GM12878 (cell line): ENCODE data around the gene SMARCC2. TPM values are rescaled to one million over a fixed set of nuclear protein-coding genes. Genes with fewer than 3 reads are reported as not detected.

Experiments used
- ATAC-seq: fragments of 200-7000 bp; cut with Tn5 transposase; 3 replicates; pipeline ENCODE4 v1.9.1; 2020; ENCODE audit warnings: mild to moderate bottlenecking, moderate library complexity
- BruUV-seq: library from RNA; stranded (reverse); fragments of 400-500 nt; replicated peaks from 2 replicates; lab custom pipeline; 2021; lab: Mats Ljungman, UMichigan
- CTCF ChIA-PET: fragments of 300-600 bp; sonication (Branson Sonifier 250); formaldehyde crosslinking; extraction: SDS; loops from one replicate; lab custom pipeline; 2021; ENCODE audit warnings: inconsistent platforms; lab: Yijun Ruan, JAX
- POLR2A ChIA-PET: fragments of 350-600 bp; formaldehyde crosslinking; extraction: SDS; loops from one replicate; lab custom pipeline; 2021; ENCODE audit warnings: inconsistent platforms; lab: Charles Lee
- RAD21 ChIA-PET: fragments of 300-600 bp; sonication (Branson Sonifier 250); formaldehyde crosslinking; loops from one replicate; lab custom pipeline; 2023; ENCODE audit warnings: antibody characterized with exemption; ENCODE audit not compliant: unreplicated experiment; lab: Charles Lee
- SMC1A ChIA-PET: fragments of 300-600 bp; sonication (Branson Sonifier 250); formaldehyde crosslinking; loops from one replicate; lab custom pipeline; 2023; ENCODE audit not compliant: unreplicated experiment, uncharacterized antibody; lab: Charles Lee
- DNase-seq: peaks from one replicate; pipeline ENCODE4 v3.0.0-alpha.2; 2011; ENCODE audit warnings: low read depth, low spot score
- FAIRE-seq: peaks from 3 replicates; lab custom pipeline; 2011; peaks lifted over from hg19 to GRCh38; lab: Jason Lieb, UNC
- H2AFZ ChIP-seq: 2 replicates; pipeline ENCODE4 v1.6.0; 2011; ENCODE audit warnings: low read depth, low read length, control low read depth; ENCODE audit not compliant: control insufficient read depth
- H3K27ac ChIP-seq: 2 replicates; pipeline ENCODE4 v1.5.1; 2011; ENCODE audit warnings: control low read depth; ENCODE audit not compliant: control insufficient read depth, insufficient read depth
- H3K27me3 ChIP-seq, 2 experiments: replicated peaks in 1 of 2; 2 replicates each; pipeline versions ENCODE4 v1.6.0 to v1.6.1; 2011; ENCODE audit warnings: low read length in 1 of 2; ENCODE audit not compliant: control insufficient read depth in 2 of 2, insufficient read depth in 2 of 2
- H3K36me3 ChIP-seq, 2 experiments: 2 replicates each; pipeline ENCODE4 v1.5.1; 2011; ENCODE audit warnings: low read length in 1 of 2; ENCODE audit not compliant: control insufficient read depth in 2 of 2, insufficient read depth in 2 of 2
- H3K4me1 ChIP-seq: 2 replicates; pipeline ENCODE4 v1.6.1; 2011; ENCODE audit warnings: mild to moderate bottlenecking, low read length, moderate library complexity, mixed read lengths; ENCODE audit not compliant: control insufficient read depth, insufficient read depth
- H3K4me2 ChIP-seq: 2 replicates; pipeline ENCODE4 v1.6.0; 2011; ENCODE audit warnings: control low read depth; ENCODE audit not compliant: control insufficient read depth, insufficient read depth
- H3K4me3 ChIP-seq: fragments of 200-600 bp; sonication (generic); 2 replicates; pipeline ENCODE4 v1.5.1; 2016
- H3K79me2 ChIP-seq: 2 replicates; pipeline ENCODE4 v1.6.0; 2011; ENCODE audit warnings: low read length; ENCODE audit not compliant: control insufficient read depth, insufficient read depth
- H3K9ac ChIP-seq: 2 replicates; pipeline ENCODE4 v1.8.0; 2011; ENCODE audit warnings: low read length, control low read depth, mixed read lengths; ENCODE audit not compliant: control insufficient read depth, insufficient read depth
- H3K9me3 ChIP-seq: replicated peaks from 3 replicates; pipeline ENCODE4 v1.5.1; 2011; ENCODE audit warnings: mild to moderate bottlenecking, low read length; ENCODE audit not compliant: control insufficient read depth, insufficient read depth
- H4K20me1 ChIP-seq: 2 replicates; pipeline ENCODE4 v1.6.0; 2011; ENCODE audit not compliant: control insufficient read depth, insufficient read depth
- CHD2 ChIP-seq: IDR thresholded peaks from 2 replicates; pipeline ENCODE4 v1.6.1; 2011; ENCODE audit warnings: low read depth, low read length, improper control_type of control experiment, borderline replicate concordance
- CREB1 ChIP-seq: IDR thresholded peaks from 2 replicates; pipeline ENCODE4 v1.6.1; 2012; ENCODE audit warnings: low read depth, mild to moderate bottlenecking, inconsistent platforms
- MEF2A ChIP-seq: IDR thresholded peaks from 2 replicates; pipeline ENCODE4 v1.6.1; 2011; ENCODE audit warnings: low read depth, mild to moderate bottlenecking, low read length, moderate library complexity; ENCODE audit not compliant: insufficient read depth
- NFIC ChIP-seq: IDR thresholded peaks from 2 replicates; pipeline ENCODE4 v1.6.1; 2012; ENCODE audit warnings: low read depth, mild to moderate bottlenecking, inconsistent platforms, low read length, moderate library complexity
- NRF1 ChIP-seq: conservative IDR thresholded peaks from 2 replicates; pipeline ENCODE4 v1.6.1; 2011; ENCODE audit warnings: mild to moderate bottlenecking, low read depth, low read length, improper control_type of control experiment
- RAD51 ChIP-seq: fragments of 450-650 bp; IDR thresholded peaks from 2 replicates; pipeline ENCODE4 v1.6.1; 2016; ENCODE audit warnings: moderate library complexity, mild to moderate bottlenecking, inconsistent platforms
- RUNX3 ChIP-seq: IDR thresholded peaks from 2 replicates; pipeline ENCODE4 v1.6.1; 2012; ENCODE audit warnings: low read length, inconsistent platforms
- USF1 ChIP-seq: IDR thresholded peaks from 2 replicates; pipeline ENCODE4 v1.6.1; 2011; ENCODE audit warnings: borderline replicate concordance, low read depth, mild to moderate bottlenecking, moderate library complexity, mixed read lengths, low read length; ENCODE audit not compliant: insufficient read depth; ENCODE audit errors: extremely low read length
- YBX1 ChIP-seq: fragments of 450-650 bp; IDR thresholded peaks from 2 replicates; pipeline ENCODE4 v1.6.1; 2016; ENCODE audit warnings: antibody characterized with exemption
- WGBS: methylation state at CpG from one replicate; pipeline ENCODE4 v1.1.6; 2016; ENCODE audit warnings: low lambda C conversion rate; ENCODE audit not compliant: insufficient replicate concordance, insufficient coverage; ENCODE audit errors: missing lambda C conversion rate; 5-methylcytosine and 5-hydroxymethylcytosine counted together
- in situ Hi-C: fragments of 300-500 bp; cut with MboI; formaldehyde crosslinking; loops from 9 replicates; pipeline ENCODE4 v1.14.3; 2018; ENCODE audit warnings: mixed read lengths
- intact Hi-C: fragments of 100-400 bp; cut with micrococcal nuclease; formaldehyde crosslinking; loops from one replicate; pipeline ENCODE4 v1.14.2; 2022; ENCODE audit not compliant: unreplicated experiment
- polyA plus RNA-seq, 11 experiments: library from polyadenylated mRNA; depleted of rRNA in 4 of 11; unstranded in 6 of 11; stranded (reverse) in 5 of 11; fragments of >200 nt; fragmentation: Nextera tagmentation in 4 of 11; fragmentation: Illumina TruSeq in 1 of 11; extraction: Ambion mirVana in 4 of 11; extraction: Trizol in 1 of 11; gene quantifications; 1 replicate in 1 of 11; 2 replicates in 10 of 11; pipeline versions ENCODE4 v1.2.1 to v1.2.3, GENCODE V29; 2011 to 2016; ENCODE audit warnings: inconsistent platforms in 2 of 11, missing spikeins in 2 of 11, low read depth in 1 of 11
- total RNA-seq, 4 experiments: library from RNA; depleted of rRNA in 3 of 4; stranded (reverse); fragments of >200 nt in 3 of 4; fragmentation: Illumina TruSeq in 1 of 4; extraction: Trizol in 1 of 4; gene quantifications; 2 replicates each; pipeline versions ENCODE4 v1.2.1 to v1.2.3, GENCODE V29; 2013 to 2021
- TF ChIP-seq, protein P1 (sequence below): IDR thresholded peaks from 2 replicates; pipeline ENCODE4 v1.6.1; 2012; ENCODE audit warnings: low read depth, low read length, improper control_type of control experiment

The SMARCC2 gene
- total and polyA plus RNA-seq, 10 of the 15 experiments (the other 5 are each of a cell fraction or from before 2014, with no cell fraction given) = 13.6 to 71.2 (median 42.3) TPM

DNA sequence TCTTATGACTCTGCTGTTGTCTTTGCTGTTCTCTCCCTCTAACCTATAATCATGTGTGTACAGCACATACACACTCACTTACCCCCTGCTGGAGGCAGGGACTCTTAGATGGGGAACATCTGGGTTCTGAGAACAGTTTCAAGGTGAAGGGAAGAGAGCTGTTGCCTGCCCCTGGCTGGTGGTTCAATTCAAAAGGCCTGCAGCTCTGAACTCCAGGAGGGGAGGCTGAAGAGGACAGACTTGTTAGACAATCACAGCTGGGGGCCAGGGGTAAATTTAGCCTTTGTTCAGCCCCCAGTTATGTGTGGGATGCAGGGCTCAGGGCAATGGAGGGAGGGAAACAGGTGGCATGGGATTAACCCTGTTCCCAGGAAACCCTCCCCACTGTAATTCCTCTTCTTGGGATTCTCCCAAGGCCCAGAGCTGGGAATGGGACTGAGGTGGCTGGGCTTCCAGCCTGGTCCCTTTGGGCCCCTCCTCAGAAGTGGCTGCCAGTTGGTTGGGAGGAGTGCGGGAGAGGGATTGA is 35.0 kb downstream of the SMARCC2 start:
- Histone ChIP-seq H3K27ac (no peak overlapping the region), H3K36me3 (peaks cover 0 to 4% of the 10 kb centered on the region in 2 experiments; a peak in 2 of 4 replicates), H4K20me1 (no peaks in the 10 kb centered on the region), H3K27me3 (no peaks in the 10 kb centered on the region), H3K4me1 (peaks cover 17% of the 10 kb centered on the region), H2AFZ (no peak overlapping the region), H3K9me3 (no peaks in the 10 kb centered on the region), H3K4me3 (no peak overlapping the region), H3K9ac (no peak overlapping the region), H3K4me2 (0 out of 2 replicates have a peak overlapping the region, but pooled peaks have one; percentile 1), H3K79me2 (peaks cover 36% of the 10 kb centered on the region)
- in situ Hi-C loops (no loop called here), intact Hi-C loops (loop anchor here (5.0 kb wide), 1 partner anchor 37 kb away; the partner anchor contains the start of genes RPL41 and ZC3H10)
- no TSS peak for BruUV-seq
- ChIA-PET CTCF (interaction anchor here (0.6 to 3.6 kb wide), 5 partner anchors 9 to 1580 kb away, joined by 3 to 11 read pairs (median 3); partner anchors contain the start of genes ESYT1 and ZC3H10), SMC1A (interaction anchor here (0.8 to 1.0 kb wide), 2 partner anchors 9 to 35 kb away, joined by 3 to 4 read pairs; partner anchors contain the start of gene SMARCC2), RAD21 (no interaction called here), POLR2A (interaction anchor here (0.8 to 2.2 kb wide), 5 partner anchors 11 to 67 kb away, joined by 3 to 10 read pairs (median 5); partner anchors contain the start of genes ESYT1, RNF41 and SMARCC2)
- DNase-seq (no peak), FAIRE-seq (no peak), ATAC-seq (no peak)
- no peak for TF ChIP-seq NFIC
- no peak for TF ChIP-seq RUNX3
- WGBS = 100% methylated on average over 1 of the region's 1 CpG

GRCh38 chr12:56153678-56154065 is 35.6 kb downstream of the SMARCC2 start:
- RAD21 ChIA-PET = no interaction called here
- POLR2A ChIA-PET = interaction anchor here (1.7 to 2.2 kb wide), 2 partner anchors 26 to 67 kb away, joined by 5 to 9 read pairs; partner anchors contain the start of genes ESYT1 and RNF41
- Histone ChIP-seq H3K4me2 (peak overlapping the region; percentile 96), H3K4me3 (peak overlapping the region; percentile 84; the same call in 1 of the 2 replicates), H2AFZ (no peak overlapping the region), H3K4me1 (peaks cover 17% of the 10 kb centered on the region), H4K20me1 (no peaks in the 10 kb centered on the region), H3K36me3 (peaks cover 0 to 4% of the 10 kb centered on the region in 2 experiments; a peak in 1 of 4 replicates), H3K27me3 (no peaks in the 10 kb centered on the region), H3K27ac (no peak overlapping the region), H3K9me3 (no peaks in the 10 kb centered on the region), H3K9ac (peak overlapping the region; percentile 95; the same call in 1 of the 2 replicates), H3K79me2 (peaks cover 30% of the 10 kb centered on the region)
- CTCF ChIA-PET = interaction anchor here (1.2 to 3.6 kb wide), 2 partner anchors 9 to 26 kb away, joined by 3 to 11 read pairs; partner anchors contain the start of gene ESYT1
- DNase-seq (no peak), FAIRE-seq (no peak), ATAC-seq (no peak)
- SMC1A ChIA-PET = interaction anchor here (0.8 kb wide), 1 partner anchor 36 kb away, joined by 4 read pairs; the partner anchor contains the start of gene SMARCC2
- BruUV-seq = no TSS peak
- 76% methylated on average over 3 of the region's 5 CpGs for WGBS
- in situ Hi-C loops = no loop called here
- intact Hi-C loops = loop anchor here (5.0 kb wide), 1 partner anchor 36 kb away; the partner anchor contains the start of genes RPL41 and ZC3H10
- TF ChIP-seq USF1 (no peak), MEF2A (no peak), YBX1 (no peak), NRF1 (no peak), CHD2 (no peak), CREB1 (no peak), RAD51 (no peak)
- TF ChIP-seq, protein P1, sequence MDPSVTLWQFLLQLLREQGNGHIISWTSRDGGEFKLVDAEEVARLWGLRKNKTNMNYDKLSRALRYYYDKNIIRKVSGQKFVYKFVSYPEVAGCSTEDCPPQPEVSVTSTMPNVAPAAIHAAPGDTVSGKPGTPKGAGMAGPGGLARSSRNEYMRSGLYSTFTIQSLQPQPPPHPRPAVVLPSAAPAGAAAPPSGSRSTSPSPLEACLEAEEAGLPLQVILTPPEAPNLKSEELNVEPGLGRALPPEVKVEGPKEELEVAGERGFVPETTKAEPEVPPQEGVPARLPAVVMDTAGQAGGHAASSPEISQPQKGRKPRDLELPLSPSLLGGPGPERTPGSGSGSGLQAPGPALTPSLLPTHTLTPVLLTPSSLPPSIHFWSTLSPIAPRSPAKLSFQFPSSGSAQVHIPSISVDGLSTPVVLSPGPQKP = no peak
